HG03521 (cell line): ENCODE results near the gene TBC1D8.

Source experiments
- ATAC-seq: cut with Tn5 transposase; IDR thresholded peaks from one replicate; pipeline ENCODE4 v1.9.1; 2021; ENCODE audit warnings: mild to moderate bottlenecking, moderate library complexity; ENCODE audit not compliant: unreplicated experiment

Gene TBC1D8

GRCh38 chr2:100962366-100963025, 188.7 kb downstream of the TBC1D8 start:
- no peak for ATAC-seq

DNA sequence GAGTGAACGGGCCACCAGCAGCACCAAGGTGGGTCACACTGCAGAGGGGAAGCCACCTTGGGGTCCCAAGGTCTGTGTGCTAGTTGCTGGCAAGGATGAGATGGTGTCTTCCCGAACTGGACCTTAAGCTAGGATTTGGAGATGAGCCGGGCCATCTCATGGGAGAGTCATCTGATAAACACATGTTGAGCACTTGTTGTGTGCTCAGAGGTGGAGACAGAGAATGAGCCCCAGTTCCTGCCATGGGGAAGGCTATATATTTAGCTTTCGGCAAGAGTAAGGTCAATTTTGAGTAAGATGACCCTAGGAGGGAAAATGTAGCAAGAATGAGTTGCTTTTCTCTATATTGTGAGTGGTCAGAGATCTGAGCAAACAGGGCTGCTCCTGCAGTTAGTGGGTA, 190.5 kb downstream of the TBC1D8 start:
- no peak for ATAC-seq

DNA sequence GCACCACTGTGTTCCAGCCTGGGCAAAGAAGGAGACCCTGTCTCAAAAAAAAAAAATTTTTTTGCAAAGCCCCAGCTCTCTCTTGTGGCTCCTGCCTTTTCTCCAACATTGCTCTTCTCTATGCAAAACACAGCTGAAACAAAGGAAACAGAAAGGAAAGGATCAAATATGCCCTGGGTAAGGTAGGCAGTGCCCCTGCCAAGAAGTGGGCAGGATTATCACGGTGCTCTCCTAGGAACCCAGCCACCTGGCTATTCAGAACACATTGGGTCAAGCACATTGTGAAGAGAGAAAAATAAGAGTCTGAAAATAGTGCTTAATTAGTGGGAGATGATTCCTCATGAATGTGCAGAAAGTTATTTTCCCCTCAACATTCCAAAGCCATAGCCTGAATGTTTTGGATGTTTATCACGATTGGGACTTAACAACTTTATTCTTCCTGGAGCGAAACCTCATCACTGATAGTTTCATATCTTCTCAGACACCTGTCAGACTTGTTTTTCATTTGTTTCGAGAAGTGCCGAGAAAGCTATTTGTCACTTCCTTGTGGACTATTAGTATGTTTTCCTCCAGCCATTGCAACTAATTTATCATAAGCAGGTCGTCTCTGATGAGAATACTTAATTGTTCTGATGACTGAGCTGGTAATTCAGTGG, 191.8 kb downstream of the TBC1D8 start:
- ATAC-seq: no peak

- ATAC-seq: no peak
Measured at GRCh38 chr2:100957996-100958653, 193.1 kb downstream of the TBC1D8 start.
